ENCODE data around the gene CNTNAP5. TPM values are rescaled to one million over a fixed set of nuclear protein-coding genes. Genes with fewer than 3 reads are reported as not detected.

CNTNAP5 gene
- total RNA-seq, 1 experiment from 2014 or later: 0.48 TPM

- H3K9me3 Mint-ChIP-seq: peaks cover 0 to 2% of the 10 kb centered on the region in 2 experiments; a peak in 3 of 5 replicates
- H3K4me1 Mint-ChIP-seq: peaks cover 2 to 4% of the 10 kb centered on the region in 2 experiments; a peak in 1 of 4 replicates
- Histone ChIP-seq H3K4ac (ENCODE audit: low read depth, low read length) (no peak overlapping the region), H3K23me2 (ENCODE audit: insufficient read length, low read depth, low read length, poor library complexity, severe bottlenecking) (no peaks in the 10 kb centered on the region), H2BK5ac (ENCODE audit: insufficient read length, low read length) (no peak overlapping the region), H3K56ac (ENCODE audit: insufficient read length, low read depth, low read length) (no peak overlapping the region), H4K20me1 (ENCODE audit: control insufficient read depth, insufficient read depth, insufficient read length) (no peaks in the 10 kb centered on the region), H3K18ac (ENCODE audit: insufficient read length, low read depth, low read length) (no peak overlapping the region), H3K79me2 (ENCODE audit: insufficient read depth, low read length) (no peaks in the 10 kb centered on the region), H2BK15ac (ENCODE audit: low read depth, low read length) (no peak overlapping the region), H3K9ac (ENCODE audit: extremely low read depth, insufficient read length, low read length) (no peak overlapping the region), H2BK120ac (ENCODE audit: low read depth, low read length, poor library complexity, severe bottlenecking) (no peak overlapping the region), H3K23ac (ENCODE audit: insufficient read length, low read depth, low read length) (no peak overlapping the region), H2AFZ (ENCODE audit: low read length) (no peak overlapping the region), H3K4me1 (ENCODE audit: insufficient read depth, low read length) (no peaks in the 10 kb centered on the region), H3K79me1 (ENCODE audit: insufficient read depth, low read depth, low read length, poor library complexity, severe bottlenecking) (no peaks in the 10 kb centered on the region), H2BK12ac (ENCODE audit: insufficient read length, low read depth, low read length) (no peak overlapping the region), H4K5ac (ENCODE audit: insufficient read length, low read depth, low read length) (no peak overlapping the region), H4K8ac (replicated peaks; ENCODE audit: insufficient read length, low read depth, low read length) (no peak overlapping the region), H3T11ph (ENCODE audit: low read length) (no peak overlapping the region), H4K91ac (ENCODE audit: insufficient read length, low read depth, low read length) (no peak overlapping the region), H3K27me3 (ENCODE audit: insufficient read depth, low read length) (no peaks in the 10 kb centered on the region), H2AK5ac (ENCODE audit: insufficient read length, low read length) (no peak overlapping the region), H3K14ac (ENCODE audit: insufficient read depth, low read length) (no peak overlapping the region), H3K4me2 (ENCODE audit: insufficient read depth, insufficient read length, low read length) (no peak overlapping the region), H2BK20ac (ENCODE audit: low read depth, low read length, poor library complexity, severe bottlenecking) (no peak overlapping the region), H3K27ac (ENCODE audit: insufficient read length, low read depth, low read length) (no peak overlapping the region), H3K9me3 (ENCODE audit: control insufficient read depth, low read depth, low read length) (no peaks in the 10 kb centered on the region)
- no peaks in the 10 kb centered on the region; the same call in 1 of the 2 replicates for H3K27me3 Mint-ChIP-seq (ENCODE audit: low read depth)
- DNase-seq: no peak
- no peaks in the 10 kb centered on the region for H3K36me3 Mint-ChIP-seq (ENCODE audit: insufficient read depth in 1 of 3, low read depth in 3 of 3)
- H3K27ac Mint-ChIP-seq: no peak overlapping the region
- WGBS (ENCODE audit: extremely low coverage, insufficient read length, low lambda C conversion rate): no CpG with 5 or more reads among the region's 3 CpGs
- H3K4me3 Mint-ChIP-seq: no peak overlapping the region
- TF ChIP-seq CTCF (conservative IDR thresholded peaks at IDR 0.05): no peak
Observed at GRCh38 chr2:124708661-124709060, 683.6 kb downstream of the CNTNAP5 start.
